ENCODE measurements around the gene GALNT2.

GALNT2 gene

GRCh38 chr1:230286890-230287269 is 219.8 kb downstream of the GALNT2 start:
- no peak for DNase-seq

- DNase-seq = no peak
These were observed 220.8 kb downstream of the GALNT2 start for GRCh38 chr1:230287674-230288315.

GRCh38 chr1:230288641-230289349 is 221.8 kb downstream of the GALNT2 start:
- DNase-seq = no peak

- DNase-seq = no peak
These were observed 222.3 kb downstream of the GALNT2 start for GRCh38 chr1:230289350-230289644.

GRCh38 chr1:230291731-230292620 is 224.9 kb downstream of the GALNT2 start:
- DNase-seq = no peak

- peak; percentile 81 for DNase-seq
These were observed 225.8 kb downstream of the GALNT2 start for GRCh38 chr1:230292689-230293389.

- no peak for DNase-seq
These were observed 226.3 kb downstream of the GALNT2 start for GRCh38 chr1:230293390-230293700.

- no peak for DNase-seq
These were observed 228.3 kb downstream of the GALNT2 start for GRCh38 chr1:230295367-230295766.

GRCh38 chr1:230299191-230300006 is 232.4 kb downstream of the GALNT2 start:
- DNase-seq = no peak

- DNase-seq = no peak
These were observed 233.6 kb downstream of the GALNT2 start for GRCh38 chr1:230300322-230301301.

- no peak for DNase-seq
These were observed 234.3 kb downstream of the GALNT2 start for GRCh38 chr1:230301322-230301721.

- no peak for DNase-seq
These were observed 234.8 kb downstream of the GALNT2 start for GRCh38 chr1:230301822-230302221.

GRCh38 chr1:230303069-230303468 is 236.0 kb downstream of the GALNT2 start:
- DNase-seq = no peak

- no peak for DNase-seq
These were observed 236.8 kb downstream of the GALNT2 start for GRCh38 chr1:230303822-230304221.

- no peak for DNase-seq
These were observed 239.1 kb downstream of the GALNT2 start for GRCh38 chr1:230306169-230306568.

- no peak for DNase-seq
These were observed 240.2 kb downstream of the GALNT2 start for GRCh38 chr1:230307213-230307612.

GRCh38 chr1:230308039-230308438 is 241.0 kb downstream of the GALNT2 start:
- no peak for DNase-seq

GRCh38 chr1:230308821-230309220 is 241.8 kb downstream of the GALNT2 start:
- no peak for DNase-seq

- DNase-seq = no peak
These were observed 242.7 kb downstream of the GALNT2 start for GRCh38 chr1:230309646-230310177.

GRCh38 chr1:230310381-230311163 is 243.5 kb downstream of the GALNT2 start:
- peak; percentile 20 for DNase-seq
